ENCODE data around the gene NAV2. TPM values are rescaled to one million over a fixed set of nuclear protein-coding genes. Genes with fewer than 3 reads are reported as not detected.

Gene NAV2
- total and polyA plus RNA-seq, 4 experiments from 2014 or later = 1.1 to 6.2 (median 4.2) TPM; not detected in 1

DNA sequence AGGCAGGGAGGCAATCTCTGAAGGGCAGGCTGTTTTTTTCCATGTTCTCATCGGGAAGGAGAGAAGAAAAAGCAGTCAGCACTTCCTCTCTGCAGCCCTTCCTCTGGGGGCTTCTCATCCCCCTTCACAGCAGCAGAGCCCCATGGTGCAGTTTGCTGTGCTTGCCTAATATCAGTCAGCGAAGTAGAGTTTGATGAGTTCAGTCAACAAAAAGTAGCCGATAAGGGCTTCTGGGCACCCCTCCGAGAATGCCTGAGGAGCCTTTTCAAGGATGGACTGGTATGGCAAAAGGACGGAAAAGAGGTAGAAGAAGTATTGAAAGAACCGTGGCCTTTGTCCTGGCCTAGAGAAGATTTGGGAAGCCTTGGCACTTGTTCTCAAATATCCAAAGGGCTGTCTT, 55.6 kb downstream of the NAV2 start:
- Mint-ChIP-seq H3K27me3 (peaks cover 5 to 11% of the 10 kb centered on the region in 2 donors), H3K36me3 (no peaks in the 10 kb centered on the region), H3K27ac (no peak overlapping the region), H3K4me3 (no peak overlapping the region), H3K9me3 (no peaks in the 10 kb centered on the region), H3K4me1 (no peaks in the 10 kb centered on the region)
- POLR2A ChIA-PET (ENCODE audit: partially characterized antibody) = no interaction called here
- Histone ChIP-seq H3K4me3 (ENCODE audit: low read length in 2 of 2) (no peak overlapping the region), H3K9me3 (ENCODE audit: control insufficient read depth in 1 of 2, low read length in 2 of 2) (no peaks in the 10 kb centered on the region), H3K36me3 (ENCODE audit: insufficient read depth, low read length) (no peaks in the 10 kb centered on the region), H3K4me1 (ENCODE audit: insufficient read depth, low read length) (no peaks in the 10 kb centered on the region), H3K27me3 (ENCODE audit: insufficient read depth, low read length) (no peaks in the 10 kb centered on the region), H3K27ac (ENCODE audit: low read depth, low read length) (no peak overlapping the region)
- CTCF ChIA-PET (ENCODE audit: partially characterized antibody) = no interaction called here
- DNase-seq = no peak
- intact Hi-C loops (cut with micrococcal nuclease) = no loop called here

GRCh38 chr11:19768815-19769214, 56.2 kb downstream of the NAV2 start:
- intact Hi-C loops (cut with micrococcal nuclease) = no loop called here
- H3K4me3 ChIP-seq (ENCODE audit: low read length in 2 of 2) = no peak overlapping the region
- H3K27ac ChIP-seq (ENCODE audit: low read depth, low read length) = no peak overlapping the region
- Mint-ChIP-seq H3K9me3 (no peaks in the 10 kb centered on the region), H3K27ac (no peak overlapping the region), H3K4me3 (no peak overlapping the region), H3K27me3 (peaks cover 5 to 11% of the 10 kb centered on the region in 2 donors), H3K36me3 (no peaks in the 10 kb centered on the region), H3K4me1 (no peaks in the 10 kb centered on the region)
- DNase-seq = no peak
- CTCF ChIA-PET (ENCODE audit: partially characterized antibody) = no interaction called here
- no peaks in the 10 kb centered on the region for H3K9me3 ChIP-seq (ENCODE audit: control insufficient read depth in 1 of 2, low read length in 2 of 2)
- POLR2A ChIA-PET (ENCODE audit: partially characterized antibody) = no interaction called here
- no peaks in the 10 kb centered on the region for H3K4me1 ChIP-seq (ENCODE audit: insufficient read depth, low read length)
- H3K36me3 ChIP-seq (ENCODE audit: insufficient read depth, low read length) = no peaks in the 10 kb centered on the region
- H3K27me3 ChIP-seq (ENCODE audit: insufficient read depth, low read length) = no peaks in the 10 kb centered on the region

DNA sequence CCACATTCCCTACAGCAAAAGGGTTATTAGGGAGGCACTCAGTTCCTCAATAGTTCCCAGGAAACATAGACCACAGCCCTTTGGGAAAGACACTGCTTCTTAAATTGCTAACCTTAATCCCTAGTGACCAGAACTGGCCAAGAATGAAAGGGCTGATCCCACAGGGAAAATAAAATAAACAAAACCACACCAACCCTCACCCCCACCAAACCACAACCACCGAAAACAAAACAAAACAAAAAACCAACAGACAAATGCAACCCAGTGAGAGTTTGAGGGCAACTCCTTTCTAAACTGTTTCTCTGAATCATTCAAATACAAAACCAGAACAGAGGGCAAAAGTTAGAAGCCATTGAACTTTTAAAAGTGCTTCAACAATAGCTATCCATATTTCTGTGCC, 57.2 kb downstream of the NAV2 start:
- Mint-ChIP-seq H3K4me3 (no peak overlapping the region), H3K27ac (no peak overlapping the region), H3K27me3 (peaks cover 8 to 14% of the 10 kb centered on the region in 2 donors), H3K9me3 (no peaks in the 10 kb centered on the region), H3K4me1 (no peaks in the 10 kb centered on the region), H3K36me3 (no peaks in the 10 kb centered on the region)
- Histone ChIP-seq H3K27me3 (ENCODE audit: insufficient read depth, low read length) (no peaks in the 10 kb centered on the region), H3K4me1 (ENCODE audit: insufficient read depth, low read length) (no peaks in the 10 kb centered on the region), H3K9me3 (ENCODE audit: control insufficient read depth in 1 of 2, low read length in 2 of 2) (no peaks in the 10 kb centered on the region), H3K36me3 (ENCODE audit: insufficient read depth, low read length) (no peaks in the 10 kb centered on the region), H3K27ac (ENCODE audit: low read depth, low read length) (no peak overlapping the region), H3K4me3 (ENCODE audit: low read length in 2 of 2) (no peak overlapping the region)
- ChIA-PET CTCF (ENCODE audit: partially characterized antibody) (no interaction called here), POLR2A (ENCODE audit: partially characterized antibody) (no interaction called here)
- no peak for DNase-seq
- intact Hi-C loops (cut with micrococcal nuclease) = no loop called here

GRCh38 chr11:19770277-19770676, 57.6 kb downstream of the NAV2 start:
- H3K27me3 Mint-ChIP-seq = peaks cover 8 to 17% of the 10 kb centered on the region in 2 donors
- Histone ChIP-seq H3K9me3 (ENCODE audit: control insufficient read depth in 1 of 2, low read length in 2 of 2) (no peaks in the 10 kb centered on the region), H3K27ac (ENCODE audit: low read depth, low read length) (no peak overlapping the region), H3K36me3 (ENCODE audit: insufficient read depth, low read length) (no peaks in the 10 kb centered on the region), H3K4me3 (ENCODE audit: low read length in 2 of 2) (no peak overlapping the region), H3K27me3 (ENCODE audit: insufficient read depth, low read length) (no peaks in the 10 kb centered on the region), H3K4me1 (ENCODE audit: insufficient read depth, low read length) (no peaks in the 10 kb centered on the region)
- no peak for DNase-seq
- H3K36me3 Mint-ChIP-seq = no peaks in the 10 kb centered on the region
- no peak overlapping the region for H3K4me3 Mint-ChIP-seq
- H3K27ac Mint-ChIP-seq = no peak overlapping the region
- peaks cover 0 to 1% (median 0%) of the 10 kb centered on the region in 4 donors for H3K4me1 Mint-ChIP-seq
- POLR2A ChIA-PET (ENCODE audit: partially characterized antibody) = no interaction called here
- peaks cover 0 to 1% (median 0%) of the 10 kb centered on the region in 8 donors for H3K9me3 Mint-ChIP-seq
- CTCF ChIA-PET (ENCODE audit: partially characterized antibody) = no interaction called here
- intact Hi-C loops (cut with micrococcal nuclease) = no loop called here

- Mint-ChIP-seq H3K27me3 (peaks cover 18 to 22% of the 10 kb centered on the region in 2 donors), H3K27ac (no peak overlapping the region), H3K4me3 (no peak overlapping the region), H3K9me3 (peaks cover 0 to 5% (median 0%) of the 10 kb centered on the region in 8 donors), H3K36me3 (no peaks in the 10 kb centered on the region), H3K4me1 (peaks cover 0 to 5% (median 5%) of the 10 kb centered on the region in 4 donors)
- no peaks in the 10 kb centered on the region for H3K4me1 ChIP-seq (ENCODE audit: insufficient read depth, low read length)
- intact Hi-C loops (cut with micrococcal nuclease) = no loop called here
- no peaks in the 10 kb centered on the region for H3K36me3 ChIP-seq (ENCODE audit: insufficient read depth, low read length)
- DNase-seq = no peak
- no peak overlapping the region for H3K27ac ChIP-seq (ENCODE audit: low read depth, low read length)
- ChIA-PET POLR2A (ENCODE audit: partially characterized antibody) (no interaction called here), CTCF (ENCODE audit: partially characterized antibody) (no interaction called here)
- H3K4me3 ChIP-seq (ENCODE audit: low read length in 2 of 2) = no peak overlapping the region
- H3K9me3 ChIP-seq (ENCODE audit: control insufficient read depth in 1 of 2, low read length in 2 of 2) = no peaks in the 10 kb centered on the region
- H3K27me3 ChIP-seq (ENCODE audit: insufficient read depth, low read length) = peaks cover 6% of the 10 kb centered on the region
Observed at GRCh38 chr11:19771463-19771862, 58.8 kb downstream of the NAV2 start.

DNA sequence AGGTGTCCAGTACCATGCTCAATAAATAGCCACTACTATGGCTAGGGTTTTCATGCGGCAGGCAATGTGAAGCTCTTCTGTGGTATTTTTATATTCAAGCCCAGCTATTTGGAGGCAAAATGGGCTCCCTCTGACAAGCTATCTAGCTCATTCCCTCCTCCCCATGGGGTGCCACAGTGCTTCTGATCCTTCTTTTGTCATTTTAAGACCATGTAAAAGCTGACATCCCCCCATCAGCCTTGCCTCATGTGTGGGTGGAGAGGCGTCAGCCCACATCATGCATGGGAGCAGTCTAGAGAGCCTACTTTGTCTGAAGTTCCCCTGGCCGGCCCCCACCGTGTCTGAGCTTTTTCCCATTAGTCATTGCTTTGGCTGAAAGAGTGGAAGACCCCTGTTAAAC, 59.8 kb downstream of the NAV2 start:
- Histone ChIP-seq H3K27ac (ENCODE audit: low read depth, low read length) (no peak overlapping the region), H3K9me3 (ENCODE audit: control insufficient read depth in 1 of 2, low read length in 2 of 2) (no peaks in the 10 kb centered on the region), H3K36me3 (ENCODE audit: insufficient read depth, low read length) (no peaks in the 10 kb centered on the region), H3K27me3 (ENCODE audit: insufficient read depth, low read length) (peaks cover 6% of the 10 kb centered on the region), H3K4me3 (ENCODE audit: low read length in 2 of 2) (no peak overlapping the region), H3K4me1 (ENCODE audit: insufficient read depth, low read length) (peaks cover under 1% of the 10 kb centered on the region)
- H3K27me3 Mint-ChIP-seq = peaks cover 20 to 23% of the 10 kb centered on the region in 2 donors
- no peak for DNase-seq
- H3K4me1 Mint-ChIP-seq = peaks cover 2 to 10% (median 7%) of the 10 kb centered on the region in 4 donors
- H3K36me3 Mint-ChIP-seq = no peaks in the 10 kb centered on the region
- intact Hi-C loops (cut with micrococcal nuclease) = no loop called here
- ChIA-PET CTCF (ENCODE audit: partially characterized antibody) (no interaction called here), POLR2A (ENCODE audit: partially characterized antibody) (no interaction called here)
- no peak overlapping the region for H3K27ac Mint-ChIP-seq
- no peak overlapping the region for H3K4me3 Mint-ChIP-seq
- H3K9me3 Mint-ChIP-seq = peaks cover 0 to 5% (median 0%) of the 10 kb centered on the region in 8 donors

DNA sequence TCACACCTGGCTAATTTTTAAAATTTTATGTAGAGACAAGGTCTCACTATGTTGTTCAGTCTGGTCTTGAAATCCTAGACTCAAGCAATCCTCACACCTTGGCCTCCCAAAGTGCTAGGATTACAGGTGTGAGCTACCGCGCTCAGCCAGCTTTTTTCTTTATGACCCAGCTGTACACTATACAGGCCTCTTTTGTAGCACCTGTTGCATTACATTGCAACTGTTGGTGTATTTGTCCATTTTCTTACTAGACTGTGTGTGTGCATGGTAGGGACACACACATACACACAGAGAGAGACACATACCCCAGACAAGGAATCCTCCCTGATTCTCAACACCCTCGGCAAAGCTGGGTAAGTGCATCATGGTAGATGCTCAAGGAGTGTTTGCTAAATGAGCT, 61.7 kb downstream of the NAV2 start:
- no peak for DNase-seq
- H3K36me3 Mint-ChIP-seq = no peaks in the 10 kb centered on the region
- CTCF ChIA-PET (ENCODE audit: partially characterized antibody) = interaction anchor here (1.2 kb wide), 1 partner anchor 9 kb away, joined by 3 read pairs; no protein-coding TSS in a partner anchor

More for the DNA sequence above, 61.7 kb downstream of the NAV2 start:
- H3K27me3 Mint-ChIP-seq = peaks cover 34 to 39% of the 10 kb centered on the region in 2 donors
- H3K27me3 ChIP-seq (ENCODE audit: insufficient read depth, low read length) = peaks cover 6% of the 10 kb centered on the region
- peaks cover 0 to 5% (median 0%) of the 10 kb centered on the region in 8 donors for H3K9me3 Mint-ChIP-seq
- no peaks in the 10 kb centered on the region for H3K36me3 ChIP-seq (ENCODE audit: insufficient read depth, low read length)
- H3K9me3 ChIP-seq (ENCODE audit: control insufficient read depth in 1 of 2, low read length in 2 of 2) = no peaks in the 10 kb centered on the region
- no peak overlapping the region for H3K4me3 ChIP-seq (ENCODE audit: low read length in 2 of 2)
- POLR2A ChIA-PET (ENCODE audit: partially characterized antibody) = no interaction called here
- H3K27ac Mint-ChIP-seq = no peak overlapping the region
- H3K4me1 ChIP-seq (ENCODE audit: insufficient read depth, low read length) = peaks cover 6% of the 10 kb centered on the region
- H3K4me1 Mint-ChIP-seq = peaks cover 7 to 18% (median 14%) of the 10 kb centered on the region in 4 donors
- H3K4me3 Mint-ChIP-seq = no peak overlapping the region
- H3K27ac ChIP-seq (ENCODE audit: low read depth, low read length) = no peak overlapping the region
- intact Hi-C loops (cut with micrococcal nuclease) = no loop called here

Measured in CD4-positive, alpha-beta memory T cell (primary cell).